HG02571 (cell line): ENCODE results near the gene RUNX1.

ENCODE experiments used
- ATAC-seq: cut with Tn5 transposase; IDR thresholded peaks from one replicate; pipeline ENCODE4 v1.9.1; 2021; ENCODE audit warnings: mild to moderate bottlenecking, moderate library complexity; ENCODE audit not compliant: unreplicated experiment

Gene RUNX1

DNA sequence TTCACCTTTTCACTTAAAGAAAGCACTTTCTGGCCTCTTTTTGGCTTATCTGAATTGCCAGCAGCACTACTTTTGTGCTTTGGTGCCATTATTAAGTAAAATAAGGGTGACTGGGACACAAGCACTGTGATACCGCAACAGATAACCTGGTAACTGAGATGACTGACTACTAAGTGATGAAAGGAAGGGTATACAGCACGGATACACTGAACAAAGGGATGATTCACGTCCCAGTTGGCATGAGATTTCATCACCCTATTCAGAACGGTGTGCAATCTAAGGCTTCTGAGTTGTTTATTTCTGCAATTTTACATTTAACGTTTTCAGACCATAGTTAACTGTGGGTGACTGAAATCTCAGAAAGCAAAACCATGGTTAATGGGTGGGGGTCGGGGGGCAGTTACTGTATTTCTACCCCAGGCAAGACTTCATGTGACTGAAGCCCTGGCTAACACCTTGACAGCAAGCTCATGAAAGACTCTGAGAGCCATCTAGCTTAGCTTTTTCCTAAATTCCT, 277.5 kb downstream of the RUNX1 start:
- ATAC-seq = no peak

DNA sequence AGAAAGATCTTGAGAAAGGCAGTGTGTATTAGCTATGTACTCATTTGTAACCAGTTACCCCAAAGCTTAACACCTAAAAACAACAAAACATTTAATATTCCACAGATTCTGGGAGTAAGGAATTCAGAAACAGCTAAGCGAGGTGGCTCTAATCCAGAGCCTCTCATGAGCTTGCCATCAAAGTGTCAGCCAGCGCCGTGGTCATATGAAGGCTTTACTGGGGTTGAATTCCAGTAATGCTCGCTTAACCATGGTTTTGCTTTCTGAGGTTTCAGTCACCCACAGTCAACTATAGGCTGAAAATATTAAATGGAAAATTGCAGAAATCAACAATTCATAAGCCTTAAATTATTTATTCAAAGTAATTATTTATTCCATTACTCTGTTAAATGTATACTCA, 278.5 kb downstream of the RUNX1 start:
- no peak for ATAC-seq

DNA sequence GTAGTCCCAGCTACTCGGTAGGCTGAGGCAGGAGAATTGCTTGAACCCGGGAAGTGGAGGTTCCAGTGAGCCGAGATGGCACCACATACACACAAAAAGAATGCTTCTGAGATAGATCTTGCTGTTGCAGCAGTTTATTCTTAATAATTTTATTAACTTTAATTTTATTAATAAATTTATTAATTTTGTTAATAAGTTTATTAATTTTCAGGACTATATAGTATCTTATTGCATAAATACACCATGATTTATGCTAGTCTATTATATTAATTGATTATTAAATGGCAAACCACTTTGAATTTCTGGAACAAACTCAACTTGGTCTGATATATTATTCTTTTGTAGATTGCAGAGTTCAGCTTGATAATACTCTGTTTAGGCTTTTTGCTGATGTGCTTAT, 280.8 kb downstream of the RUNX1 start:
- ATAC-seq = no peak

DNA sequence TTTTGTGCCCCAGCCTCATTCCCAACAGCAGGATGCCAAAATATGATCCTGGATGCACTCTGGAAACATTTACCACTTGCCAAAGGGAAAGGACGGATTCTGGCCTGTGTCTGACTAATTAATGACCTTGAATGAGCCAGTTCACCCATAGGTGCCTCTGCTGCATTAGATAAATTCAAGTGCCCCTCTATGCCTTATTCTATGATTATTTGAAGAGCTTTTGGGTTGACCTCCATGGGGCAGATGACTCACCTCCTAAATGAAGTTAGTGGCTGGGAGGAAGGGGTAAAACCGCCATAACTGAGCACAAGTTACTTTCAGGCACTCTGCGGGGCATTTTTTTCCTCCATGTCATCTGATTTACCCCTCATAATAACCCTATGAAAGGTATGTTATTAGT, 282.2 kb downstream of the RUNX1 start:
- ATAC-seq = no peak

DNA sequence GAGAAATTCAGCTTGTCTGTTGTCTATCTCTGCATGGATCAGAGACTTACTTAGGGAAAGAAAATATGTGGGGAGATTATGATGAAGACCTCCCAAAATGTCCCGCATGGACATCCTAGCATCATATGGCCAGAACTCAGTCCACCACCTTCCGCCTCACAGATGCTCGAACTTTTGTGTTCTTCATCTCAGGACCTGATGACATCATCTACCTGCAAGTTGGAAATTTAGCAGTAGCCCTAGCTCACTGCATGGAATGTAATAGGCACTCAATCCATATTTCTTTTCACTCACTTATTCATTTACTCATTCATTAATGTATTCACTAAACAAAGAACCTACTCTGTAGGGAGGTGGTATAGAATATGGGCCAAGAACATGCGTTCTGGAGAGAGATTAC, 283.5 kb downstream of the RUNX1 start:
- ATAC-seq = no peak

DNA sequence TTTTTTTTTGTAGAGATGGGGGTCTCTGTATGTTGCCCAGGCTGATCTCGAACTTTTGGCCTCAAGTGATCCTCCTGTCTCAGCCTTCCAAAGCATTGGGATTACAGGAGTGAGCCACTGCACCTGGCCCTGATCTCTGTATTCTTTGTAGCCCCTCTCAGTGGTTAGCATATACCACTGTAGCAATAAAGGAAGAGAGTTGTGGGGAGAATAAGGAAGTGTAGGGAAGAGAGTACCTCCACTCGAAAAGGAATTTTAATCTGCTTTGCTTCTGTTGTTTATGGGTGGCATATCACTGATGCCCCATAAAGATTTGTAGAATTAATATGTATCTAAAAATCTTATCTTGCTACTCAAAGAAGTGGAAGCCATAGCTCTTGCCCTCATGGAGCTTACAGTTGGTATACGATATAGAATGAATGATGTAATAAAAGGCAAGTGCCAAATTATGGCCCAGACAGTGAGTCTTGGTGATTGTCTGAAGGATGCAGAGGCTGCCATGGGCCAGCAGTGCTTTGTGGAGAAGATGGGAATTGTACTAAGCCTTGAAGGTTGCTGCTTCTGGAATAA, 284.3 kb downstream of the RUNX1 start:
- ATAC-seq = no peak

DNA sequence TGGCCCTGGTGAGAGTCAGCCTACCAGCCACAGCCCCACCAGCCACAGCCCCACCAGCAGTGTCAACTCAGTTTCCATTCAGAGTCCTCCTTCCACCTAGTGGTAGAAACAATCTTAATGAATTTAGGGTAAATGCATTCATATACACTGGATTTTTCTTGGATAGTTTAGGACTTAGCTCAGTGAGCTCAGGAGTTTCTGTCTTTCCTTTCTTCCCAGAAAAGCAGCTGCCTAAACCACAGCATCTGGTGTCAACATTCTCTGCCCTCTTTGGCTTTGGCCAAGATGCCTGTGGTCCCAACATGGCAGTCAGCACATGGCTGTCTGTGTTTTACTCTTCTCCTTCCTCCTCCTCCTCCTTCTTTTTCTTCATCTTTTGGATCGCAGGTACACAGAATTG, 286.3 kb downstream of the RUNX1 start:
- no peak for ATAC-seq

DNA sequence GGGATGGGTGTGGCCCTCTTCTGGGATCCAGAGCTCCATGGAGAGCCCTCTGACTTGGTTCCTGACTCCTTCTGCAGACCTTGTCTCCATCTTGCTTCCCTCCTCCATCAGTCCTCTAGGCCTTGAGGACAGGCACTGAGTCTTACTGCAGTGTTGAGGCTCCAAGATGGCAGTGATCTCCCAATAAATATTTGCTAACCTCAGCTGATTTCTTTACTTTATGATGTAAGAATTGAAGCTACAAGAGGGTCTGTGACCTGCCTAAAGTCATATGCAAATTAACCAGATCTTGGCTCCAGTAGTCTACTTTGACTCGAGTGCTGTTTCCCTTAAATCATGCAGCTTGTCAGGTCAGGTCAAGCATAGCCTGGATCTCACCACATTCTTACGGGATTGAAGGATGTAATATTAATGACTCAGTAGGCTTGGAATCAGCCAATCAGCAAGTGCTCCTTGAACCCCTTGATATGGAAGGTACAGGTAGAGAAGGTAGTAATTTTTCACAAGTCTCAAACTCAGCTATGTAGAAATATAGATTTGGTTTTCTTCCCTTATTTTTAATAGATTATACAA, 287.3 kb downstream of the RUNX1 start:
- no peak for ATAC-seq

DNA sequence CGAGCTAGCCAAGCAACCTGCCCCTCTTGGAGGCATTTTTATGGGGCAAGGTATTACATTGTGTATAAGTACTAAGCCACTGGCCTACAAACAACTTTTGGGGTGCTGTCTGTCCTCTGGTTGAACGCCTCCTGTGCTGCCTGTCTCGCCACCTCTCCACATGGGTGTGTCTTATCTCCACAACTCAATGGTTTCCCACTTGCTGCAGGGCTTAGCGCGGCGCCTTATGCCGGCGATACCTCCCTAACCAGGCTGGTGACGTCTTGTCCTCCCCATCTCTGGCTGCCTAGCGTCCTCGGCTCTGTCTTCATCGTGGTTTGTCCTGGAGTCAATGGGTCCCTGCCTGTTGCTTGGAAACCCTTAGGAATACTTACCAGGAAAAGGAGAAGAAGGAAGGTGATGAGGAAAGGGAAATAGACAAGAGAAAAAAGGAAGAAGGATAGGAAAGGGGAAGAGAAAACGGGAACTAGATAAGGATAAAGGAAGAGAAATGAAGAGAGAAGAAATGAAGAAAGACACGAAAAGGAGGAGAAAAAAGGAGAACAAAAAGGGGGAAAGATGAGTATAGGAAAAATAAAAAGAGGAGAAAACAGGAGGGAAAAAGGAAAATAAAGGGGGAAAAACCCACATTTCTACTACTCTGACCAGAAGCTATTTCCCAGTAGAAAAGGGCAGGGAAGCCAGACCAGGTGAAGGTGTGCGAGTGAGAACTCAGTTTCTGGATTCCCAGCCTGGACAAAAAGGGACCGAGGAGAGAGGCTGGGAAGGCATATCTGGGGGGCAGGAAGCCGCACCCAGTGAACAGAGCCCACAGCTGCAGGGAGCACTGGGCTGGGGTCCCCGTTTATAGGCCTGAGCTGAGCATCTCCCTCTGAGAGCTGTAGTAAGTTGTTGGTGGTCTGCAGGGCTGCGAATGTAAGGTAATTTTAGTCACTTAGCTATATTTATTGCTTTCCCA, 294.1 kb downstream of the RUNX1 start:
- no peak for ATAC-seq

DNA sequence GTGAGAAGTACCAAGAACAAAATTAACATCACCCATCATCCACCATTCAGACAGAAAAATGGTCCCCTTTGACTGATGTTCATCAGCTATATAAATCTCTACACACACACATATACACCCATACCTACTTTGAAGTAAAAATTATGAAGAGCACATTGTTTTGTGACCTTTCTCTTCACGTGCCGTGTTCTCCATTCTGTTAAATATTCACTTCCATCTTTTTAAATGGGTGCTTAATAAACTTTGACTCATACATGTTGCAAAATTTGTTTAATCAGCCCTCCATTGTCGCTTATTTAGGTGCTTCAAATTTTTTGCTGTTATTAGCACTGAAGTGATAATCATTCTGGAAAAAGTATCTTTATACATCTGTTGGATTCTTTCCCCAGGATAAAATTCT, 300.2 kb downstream of the RUNX1 start:
- no peak for ATAC-seq

DNA sequence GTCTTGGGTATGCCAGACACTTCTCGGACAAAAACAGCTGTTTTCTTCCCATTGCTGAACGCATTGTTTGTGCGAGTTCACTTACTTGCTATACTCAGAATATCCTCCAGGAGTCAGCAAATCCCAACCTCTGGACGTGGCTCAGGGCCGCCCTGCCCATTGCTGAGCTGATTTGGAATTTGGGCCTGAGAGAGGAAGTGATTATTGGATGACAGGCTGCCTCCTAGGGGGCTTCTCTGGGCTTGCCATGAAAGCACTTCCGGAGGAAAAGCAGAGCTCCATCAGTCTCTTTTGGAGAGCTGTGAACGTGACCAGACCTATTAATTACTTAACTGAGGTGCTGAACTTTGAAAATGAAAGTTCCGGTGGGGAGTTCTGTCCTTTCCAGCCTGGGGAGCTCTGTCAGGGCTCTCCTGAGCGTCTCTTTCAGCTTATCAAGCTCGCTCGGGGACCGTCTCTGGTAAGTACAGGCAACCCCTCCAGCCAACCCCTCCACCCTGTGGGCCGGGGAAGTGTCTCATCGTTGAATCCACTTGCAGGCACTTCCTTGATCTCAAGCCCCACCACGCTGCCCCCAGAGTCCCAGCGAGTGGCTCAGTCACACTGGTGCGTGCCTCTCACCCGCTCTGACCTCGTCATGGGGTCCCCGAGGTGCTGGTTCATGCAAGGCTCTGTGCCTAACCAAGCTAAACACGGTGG, 303.4 kb downstream of the RUNX1 start:
- ATAC-seq = no peak

DNA sequence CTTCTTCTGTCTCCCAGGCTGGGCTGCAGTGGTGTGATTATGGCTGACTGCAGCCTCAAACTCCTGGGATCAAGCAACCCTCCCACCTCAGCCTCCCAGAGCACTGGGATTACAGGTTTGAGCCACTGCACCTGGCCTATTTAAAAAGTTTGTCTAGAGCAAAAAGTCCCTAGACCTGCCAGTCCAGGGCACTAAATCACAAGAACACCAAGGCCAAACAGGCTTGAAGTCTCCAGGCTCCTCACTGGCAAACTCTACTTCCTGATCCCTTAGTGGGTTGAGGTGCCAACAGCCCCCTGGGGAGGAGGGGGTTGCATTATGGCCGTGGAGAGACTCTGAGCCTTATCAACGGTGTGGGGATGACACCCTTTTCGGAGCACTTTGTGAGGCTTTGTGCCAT, 304.3 kb downstream of the RUNX1 start:
- no peak for ATAC-seq

DNA sequence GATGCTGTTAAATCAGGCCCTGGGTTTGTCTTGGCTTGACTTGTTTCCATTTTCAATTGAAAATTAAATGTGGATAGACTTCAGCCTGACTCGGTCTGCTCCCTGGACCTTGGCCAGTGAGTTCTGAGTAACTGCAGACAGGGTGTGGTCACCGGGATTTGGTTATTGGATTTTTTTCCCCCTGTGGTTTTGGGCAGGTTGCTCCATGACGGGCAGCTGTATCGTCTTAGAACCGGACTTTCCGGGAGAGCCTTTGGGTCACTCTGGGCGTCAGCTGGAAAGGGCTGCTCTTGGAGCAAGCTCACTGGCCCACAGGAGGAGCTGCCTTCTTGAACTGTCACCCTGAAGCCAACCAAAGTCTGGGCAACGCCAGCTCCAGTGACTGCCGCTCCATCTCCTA, 305.3 kb downstream of the RUNX1 start:
- ATAC-seq = no peak

DNA sequence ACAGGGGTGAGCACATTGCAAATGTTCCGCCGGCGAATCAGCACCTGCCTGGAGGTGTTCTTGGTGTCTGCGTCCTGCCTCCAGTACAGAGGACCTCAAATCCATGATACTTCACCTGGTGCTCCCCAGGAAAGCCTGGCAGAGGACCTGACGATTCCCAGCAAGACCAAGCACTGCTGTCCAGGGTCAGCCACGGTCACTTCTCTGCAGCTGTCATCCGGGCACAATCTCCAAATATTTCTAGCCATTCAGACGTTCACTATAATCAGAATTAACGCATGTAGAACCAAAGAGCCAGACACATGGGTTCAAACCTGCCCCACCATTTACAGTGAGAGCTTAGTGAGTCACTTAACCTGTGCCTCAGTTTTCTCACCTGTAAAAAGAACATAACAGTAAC, 305.8 kb downstream of the RUNX1 start:
- ATAC-seq = no peak

DNA sequence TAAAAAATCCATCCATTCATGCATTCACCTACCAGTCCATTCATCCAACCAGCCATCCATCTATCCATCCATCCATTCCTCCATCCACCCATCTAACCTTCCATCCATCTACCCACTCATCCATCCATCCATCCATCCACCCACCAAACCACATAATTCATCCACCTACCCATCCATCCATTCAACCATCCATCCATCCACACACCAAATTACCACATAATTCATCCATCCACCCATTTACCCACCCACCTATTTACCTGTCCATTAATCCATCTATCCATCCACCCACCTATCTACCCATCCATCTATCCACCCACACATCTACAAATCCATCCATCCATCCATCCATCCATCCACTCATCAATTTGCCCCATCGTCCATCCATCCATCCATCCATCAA, 308.9 kb downstream of the RUNX1 start:
- ATAC-seq = no peak
